SK-MEL-5 (cell line): ENCODE data around the gene CACNA2D3. TPM values are rescaled to one million over a fixed set of nuclear protein-coding genes. Genes with fewer than 3 reads are reported as not detected.

Experiments used
- DNase-seq: peaks from one replicate; pipeline ENCODE4 v3.0.0-alpha.2; 2016; ENCODE audit warnings: low read depth, low spot score
- in situ Hi-C: cut with HindIII; loops from 2 replicates; pipeline ENCODE4 v1.10.0; 2016; ENCODE audit warnings: low sequenced_read_pairs, high pct_unique_total_duplicates, low pct_unique_long_range_greater_than_20kb
- total RNA-seq: library from RNA; depleted of rRNA; stranded (reverse); fragments of >200 nt; shearing (Covaris generic); gene quantifications from 2 replicates; pipeline ENCODE4 v1.2.3, GENCODE V29; 2014

Gene CACNA2D3
- total RNA-seq, 1 experiment from 2014 or later = not detected

DNA sequence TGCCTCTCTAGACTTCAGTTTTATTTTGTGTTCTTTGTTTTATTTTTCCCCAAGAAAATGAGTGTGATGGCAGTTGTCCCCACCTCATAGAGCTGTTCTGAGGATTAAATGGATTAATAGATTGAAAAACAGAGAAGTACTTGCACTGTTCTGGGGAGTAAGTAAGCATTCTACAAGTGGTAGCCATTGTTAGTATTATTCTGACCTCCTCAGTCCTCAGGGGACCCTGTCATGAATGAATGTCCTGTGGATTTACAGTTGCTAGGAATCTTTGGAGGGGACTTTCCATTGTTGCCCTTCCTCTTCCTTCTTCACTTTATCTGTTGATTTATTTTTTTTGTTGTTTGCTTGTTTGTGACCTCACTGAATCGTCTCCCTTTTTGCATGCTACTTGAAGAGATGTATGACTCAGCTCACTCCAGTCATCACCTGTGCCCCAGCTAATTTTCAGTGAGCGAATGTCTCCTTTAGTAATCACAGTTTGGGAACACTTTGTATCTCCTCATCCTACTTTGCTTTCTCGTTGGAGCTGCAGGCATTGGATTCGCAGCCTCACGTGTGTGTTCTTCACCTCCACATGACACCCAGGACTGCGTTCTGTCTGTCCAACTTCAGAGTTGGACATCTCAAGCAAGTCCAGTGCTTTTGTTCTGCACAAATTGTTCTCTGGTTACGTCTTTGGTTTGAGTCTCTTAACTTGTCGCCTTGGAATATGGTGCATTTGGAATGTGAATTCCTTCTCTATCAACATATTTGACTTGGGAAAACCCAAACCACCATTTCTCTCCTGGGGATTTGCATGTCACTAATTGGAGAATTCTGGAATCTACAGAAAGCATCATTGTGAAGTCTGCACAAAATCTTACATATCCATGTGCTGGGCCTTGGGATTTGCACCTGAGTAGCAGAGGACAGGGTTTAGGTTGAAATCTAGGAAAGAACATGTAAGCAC is 751.0 kb downstream of the CACNA2D3 start:
- DNase-seq = no peak
- in situ Hi-C loops = no loop called here

- in situ Hi-C loops = no loop called here
- no peak for DNase-seq
Measured at GRCh38 chr3:54874816-54875556, 752.6 kb downstream of the CACNA2D3 start.

GRCh38 chr3:54875596-54876268 is 753.4 kb downstream of the CACNA2D3 start:
- no peak for DNase-seq
- in situ Hi-C loops = no loop called here

GRCh38 chr3:54876694-54877093 is 754.3 kb downstream of the CACNA2D3 start:
- DNase-seq = no peak
- in situ Hi-C loops = no loop called here

DNA sequence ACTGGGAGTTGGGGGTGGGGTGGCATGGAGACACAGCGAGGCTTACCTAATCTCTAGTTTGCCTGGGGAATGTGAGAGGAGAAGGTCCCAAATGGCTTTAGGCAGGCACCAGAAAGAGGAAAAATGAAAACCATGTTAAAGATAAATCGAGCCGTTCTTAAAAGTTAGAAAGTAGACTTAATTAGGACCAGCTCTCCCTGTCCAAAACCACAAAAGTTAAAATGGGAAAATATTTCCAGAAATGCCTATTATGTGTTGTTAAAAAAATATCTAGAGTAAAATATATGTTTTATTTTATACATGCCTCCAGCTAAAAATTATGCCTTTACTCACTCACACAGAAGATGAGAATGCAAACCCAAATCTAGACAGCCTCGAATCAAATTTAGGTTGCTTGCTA is 755.4 kb downstream of the CACNA2D3 start:
- DNase-seq = no peak
- in situ Hi-C loops = no loop called here

- in situ Hi-C loops = no loop called here
Measured at GRCh38 chr3:54878145-54878544, 755.8 kb downstream of the CACNA2D3 start.

GRCh38 chr3:54882129-54882833 is 759.9 kb downstream of the CACNA2D3 start:
- in situ Hi-C loops = no loop called here
- no peak for DNase-seq

More at GRCh38 chr3:54878145-54878544, 755.8 kb downstream of the CACNA2D3 start:
- DNase-seq = no peak

GRCh38 chr3:54888162-54888561 is 765.8 kb downstream of the CACNA2D3 start:
- in situ Hi-C loops = no loop called here
- no peak for DNase-seq

- in situ Hi-C loops = no loop called here
- no peak for DNase-seq
Measured at GRCh38 chr3:54888873-54889272, 766.5 kb downstream of the CACNA2D3 start.

GRCh38 chr3:54889731-54890130 is 767.4 kb downstream of the CACNA2D3 start:
- no peak for DNase-seq
- in situ Hi-C loops = no loop called here

GRCh38 chr3:54891540-54891897 is 769.2 kb downstream of the CACNA2D3 start:
- in situ Hi-C loops = no loop called here
- peak; percentile 38 for DNase-seq

DNA sequence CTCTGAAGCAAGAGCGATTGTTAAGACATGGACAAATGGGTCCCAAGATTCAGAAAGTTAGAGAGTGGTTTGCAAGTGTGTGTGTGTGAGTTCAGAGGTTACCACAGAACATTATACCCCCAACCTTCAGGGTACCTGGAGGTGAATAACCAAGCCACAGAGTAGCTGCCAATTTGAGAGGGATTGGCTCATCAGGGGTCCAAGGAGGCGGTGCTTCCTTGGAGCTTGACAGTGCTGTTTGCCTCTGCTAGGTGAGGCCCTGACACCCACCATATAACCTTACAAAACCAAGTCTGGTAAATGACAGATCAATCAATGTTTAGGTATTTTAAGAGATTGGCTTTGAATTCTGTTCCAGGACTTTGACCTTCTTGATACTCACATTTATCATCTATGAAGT is 769.8 kb downstream of the CACNA2D3 start:
- in situ Hi-C loops = no loop called here
- DNase-seq = no peak

DNA sequence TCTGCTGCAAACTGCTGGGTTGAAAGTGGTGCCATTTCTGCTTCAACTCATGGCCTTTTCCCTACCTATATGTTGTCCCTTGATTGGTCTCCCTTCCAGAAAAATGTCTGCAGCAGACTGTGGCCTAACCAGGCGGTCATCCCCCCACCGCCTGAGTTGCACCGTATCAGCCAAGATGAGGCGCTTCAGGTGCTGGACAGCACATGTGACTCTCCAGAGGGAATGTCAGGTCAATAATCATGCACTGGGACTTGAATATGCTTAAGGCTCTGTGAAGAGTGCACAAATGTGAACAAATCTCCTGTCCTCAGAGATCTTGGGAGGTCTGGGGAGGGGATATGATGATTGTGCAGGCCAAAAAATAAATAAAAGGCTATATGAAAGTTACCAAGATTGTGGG is 773.3 kb downstream of the CACNA2D3 start:
- in situ Hi-C loops = no loop called here
- no peak for DNase-seq

GRCh38 chr3:54897028-54897711 is 774.8 kb downstream of the CACNA2D3 start:
- DNase-seq = no peak
- in situ Hi-C loops = no loop called here

DNA sequence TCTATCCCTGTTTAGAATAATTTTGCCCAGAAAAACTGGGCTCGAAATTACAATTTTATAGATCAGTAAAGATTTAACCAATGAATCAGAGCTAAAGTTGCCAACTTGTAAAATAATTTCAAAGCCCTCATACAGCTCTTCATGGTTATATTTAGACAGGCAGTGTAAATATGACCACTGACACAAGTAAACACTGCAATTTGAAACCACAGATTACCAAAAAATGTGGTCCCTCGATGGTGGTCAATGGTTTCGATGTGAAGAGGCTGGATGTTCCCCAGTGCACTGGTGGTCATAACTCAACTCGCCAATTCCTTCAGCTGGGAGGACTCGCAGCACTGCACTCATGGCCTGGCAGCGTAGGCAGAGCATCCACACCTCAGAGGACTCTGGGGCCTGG is 776.9 kb downstream of the CACNA2D3 start:
- DNase-seq = no peak
- in situ Hi-C loops = no loop called here

- in situ Hi-C loops = no loop called here
- no peak for DNase-seq
Measured at GRCh38 chr3:54900838-54901591, 778.7 kb downstream of the CACNA2D3 start.
